Caki2 (cell line): ENCODE measurements around the gene CCR3. TPM values are rescaled to one million over a fixed set of nuclear protein-coding genes. Genes with fewer than 3 reads are reported as not detected.

Experiments
- DNase-seq: peaks from one replicate; pipeline ENCODE4 v3.0.0-alpha.2; 2015; ENCODE audit warnings: low read depth
- in situ Hi-C: cut with HindIII; loops from 2 replicates; pipeline ENCODE4 v1.10.0; 2016; ENCODE audit warnings: low sequenced_read_pairs, low pct_unique_long_range_greater_than_20kb, mixed read lengths
- total RNA-seq: library from RNA; depleted of rRNA; stranded (reverse); fragments of >200 nt; shearing (Covaris generic); gene quantifications from 2 replicates; pipeline ENCODE4 v1.2.3, GENCODE V29; 2014; ENCODE audit warnings: low replicate concordance

Gene CCR3
- total RNA-seq, 1 experiment from 2014 or later, result not detected

- in situ Hi-C loops, result no loop called here
- no peak for DNase-seq
Observed at GRCh38 chr3:46214751-46215352, 27.4 kb upstream of the CCR3 start.

- DNase-seq, result no peak
- in situ Hi-C loops, result no loop called here
Observed at GRCh38 chr3:46215810-46216414, 26.3 kb upstream of the CCR3 start.

GRCh38 chr3:46218196-46218709 is 24.0 kb upstream of the CCR3 start:
- DNase-seq, result no peak
- in situ Hi-C loops, result no loop called here

- in situ Hi-C loops, result no loop called here
- DNase-seq, result no peak
Observed at GRCh38 chr3:46221391-46221790, 20.9 kb upstream of the CCR3 start.

- DNase-seq, result no peak
- in situ Hi-C loops, result no loop called here
Observed at GRCh38 chr3:46221938-46222337, 20.3 kb upstream of the CCR3 start.

- no peak for DNase-seq
- in situ Hi-C loops, result no loop called here
Observed at GRCh38 chr3:46222435-46223161, 19.7 kb upstream of the CCR3 start.

- in situ Hi-C loops, result no loop called here
- DNase-seq, result no peak
Observed at GRCh38 chr3:46228260-46229242, 13.7 kb upstream of the CCR3 start.

- no peak for DNase-seq
- in situ Hi-C loops, result no loop called here
Observed at GRCh38 chr3:46231323-46231722, 10.9 kb upstream of the CCR3 start.

DNA sequence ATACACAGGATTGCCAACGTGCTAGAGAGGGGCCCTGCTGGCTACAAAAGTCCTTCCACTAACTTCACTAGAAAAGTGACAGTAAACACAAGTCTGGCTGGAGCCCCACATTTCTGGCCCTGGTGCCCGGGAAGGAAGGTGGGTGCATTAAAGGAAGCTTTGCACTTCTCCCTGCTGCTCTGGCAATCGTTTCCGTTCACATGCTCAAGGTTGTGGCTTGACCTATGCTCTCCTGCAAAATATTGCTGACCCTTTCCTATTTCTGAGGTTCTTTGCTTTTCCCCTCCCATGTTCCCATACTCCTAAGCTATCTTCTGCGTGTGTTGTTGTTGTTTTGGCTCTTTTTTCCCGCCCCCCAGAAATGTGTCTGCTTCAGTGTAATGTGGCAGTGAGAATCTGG is 9.1 kb upstream of the CCR3 start:
- no peak for DNase-seq
- in situ Hi-C loops, result no loop called here

DNA sequence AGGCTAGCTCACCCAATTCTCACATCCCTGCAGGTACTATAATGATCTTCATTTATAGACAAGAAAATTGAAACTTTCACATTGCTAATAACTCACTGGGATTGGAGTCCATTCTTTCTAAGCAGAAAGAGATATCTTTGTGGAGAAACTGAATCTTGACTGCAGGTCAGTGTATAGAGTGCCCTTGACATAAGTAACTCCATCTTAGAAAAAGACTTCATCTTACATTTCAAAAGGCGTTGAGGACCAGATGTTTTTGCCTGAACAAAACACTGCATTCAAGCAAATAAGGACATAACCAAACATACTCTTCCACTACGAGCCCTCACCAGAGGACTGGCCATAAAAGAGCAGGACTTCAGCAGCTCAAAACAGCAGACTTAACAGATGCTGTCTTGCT is 6.8 kb upstream of the CCR3 start:
- DNase-seq, result no peak

DNA sequence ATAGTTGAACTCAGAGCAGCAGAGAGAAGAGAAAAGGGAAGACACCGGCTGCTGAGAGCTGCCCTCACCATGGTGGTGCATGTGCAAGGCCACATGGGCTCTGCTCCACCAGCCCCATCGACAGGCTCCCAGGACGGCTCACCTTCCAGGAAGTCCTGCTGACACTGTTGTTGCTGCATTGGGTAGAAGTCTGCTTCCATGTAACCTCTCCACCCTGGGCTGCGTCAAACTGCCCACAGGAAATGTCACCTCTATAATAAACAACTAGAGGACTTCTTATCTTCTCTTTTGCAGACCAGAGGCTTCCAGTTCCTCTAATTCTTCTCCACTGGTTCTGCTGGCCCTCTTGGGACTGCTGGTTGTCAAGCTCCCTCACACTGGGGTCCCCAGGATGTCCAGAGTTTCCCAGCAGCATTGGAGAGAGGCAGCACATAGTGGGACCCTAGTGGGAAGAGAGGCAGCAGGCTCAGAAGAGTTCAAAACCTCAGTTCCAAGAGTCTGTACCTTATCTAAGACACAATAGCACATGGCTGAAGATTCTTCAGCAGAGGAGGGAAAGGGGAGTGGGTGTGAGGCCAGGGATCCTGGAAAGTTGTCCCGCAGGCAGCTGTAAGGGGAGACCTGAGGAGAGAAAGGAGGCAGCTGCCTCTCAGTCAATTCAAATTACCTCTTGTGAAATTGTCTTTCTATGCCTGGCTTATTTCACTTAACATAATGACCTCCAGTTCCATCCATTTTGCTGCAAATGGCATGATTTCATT is 5.8 kb upstream of the CCR3 start:
- in situ Hi-C loops, result no loop called here
- DNase-seq, result no peak

More for the DNA sequence above, 6.8 kb upstream of the CCR3 start:
- in situ Hi-C loops, result no loop called here

- in situ Hi-C loops, result no loop called here
- DNase-seq, result no peak
Observed at GRCh38 chr3:46238386-46238785, 3.9 kb upstream of the CCR3 start.

GRCh38 chr3:46239301-46239938 is 2.8 kb upstream of the CCR3 start:
- in situ Hi-C loops, result no loop called here
- no peak for DNase-seq

DNA sequence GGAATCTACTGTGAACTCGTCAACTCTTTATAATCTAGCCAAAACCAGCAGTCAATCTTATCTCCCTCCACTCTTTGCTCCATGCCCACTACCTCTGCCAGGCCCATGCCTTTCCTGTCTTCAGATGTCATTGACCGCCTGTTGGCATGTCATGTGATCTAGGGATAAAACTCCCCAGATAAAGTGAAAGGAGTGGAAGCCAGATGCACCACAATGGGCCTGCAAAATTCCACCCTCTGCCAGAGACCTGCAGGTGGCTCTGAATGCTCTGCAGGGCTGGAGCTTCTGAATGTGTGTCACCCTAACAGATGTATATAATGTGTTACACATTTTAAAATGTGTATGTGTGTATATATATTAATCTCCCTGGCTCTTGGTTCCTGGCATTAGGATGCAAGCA is 2.3 kb upstream of the CCR3 start:
- DNase-seq, result no peak
- in situ Hi-C loops, result no loop called here

DNA sequence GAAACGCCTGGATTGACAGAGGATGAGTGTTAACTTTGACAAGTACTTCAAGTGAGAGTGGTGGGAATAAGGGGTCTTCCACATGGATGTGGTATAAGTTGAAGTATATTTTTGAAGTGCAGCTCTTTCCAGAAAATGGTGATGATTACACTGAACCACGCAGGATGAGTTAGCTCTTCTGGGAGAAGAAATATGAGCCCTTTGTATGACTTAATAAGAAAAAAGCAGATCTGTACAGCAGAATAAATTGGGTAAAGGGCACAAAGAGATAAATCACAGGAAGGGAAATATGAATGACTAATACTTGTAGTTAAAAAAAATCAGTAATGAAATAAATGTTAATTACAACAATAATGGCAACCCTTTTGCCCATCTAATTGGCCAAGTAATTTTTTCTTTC is 1.3 kb downstream of the CCR3 start:
- in situ Hi-C loops, result no loop called here
- no peak for DNase-seq

DNA sequence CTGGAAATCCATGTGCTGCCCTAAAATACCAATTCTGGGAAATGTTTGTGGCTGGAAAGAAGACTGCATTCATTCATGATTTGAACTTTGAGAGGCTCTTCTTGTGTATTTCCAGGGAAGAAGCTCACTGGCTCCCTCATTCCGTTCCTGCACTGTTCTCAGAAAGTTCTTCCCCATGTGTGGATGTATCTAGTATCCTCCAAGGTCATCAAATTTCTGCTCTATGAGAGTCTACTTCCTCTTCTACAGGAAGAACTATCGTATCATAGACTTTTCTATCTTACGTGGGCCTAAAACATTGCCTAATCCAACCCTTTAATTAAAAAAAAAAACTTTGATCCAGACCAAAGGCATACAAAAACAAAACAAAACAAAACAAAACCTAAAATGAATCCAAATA is 2.9 kb downstream of the CCR3 start:
- in situ Hi-C loops, result no loop called here
- no peak for DNase-seq

DNA sequence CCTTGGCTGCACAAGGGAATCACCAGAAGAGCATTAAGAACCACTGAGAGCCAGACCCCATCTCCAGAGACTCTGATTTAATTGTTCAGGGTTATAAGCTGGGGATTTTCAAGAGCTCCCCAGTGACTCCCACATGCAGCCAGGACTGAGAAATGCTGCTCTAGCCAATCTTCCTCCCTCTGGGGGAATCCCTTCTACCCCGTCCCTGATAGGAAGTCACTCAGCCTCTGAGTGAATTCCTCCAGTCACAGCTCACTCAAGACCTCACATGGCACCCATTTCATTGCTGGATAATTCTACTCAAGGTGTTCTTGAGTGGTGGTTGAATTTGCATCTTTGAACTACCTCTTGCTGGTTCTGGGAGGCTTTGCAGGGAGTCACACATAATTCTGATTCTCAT is 10.7 kb downstream of the CCR3 start:
- no peak for DNase-seq
- in situ Hi-C loops, result no loop called here
